T-helper 9 cell (primary cell): ENCODE results near the gene PRKAB1.
"Not testable (repeated sequence)": the region's sequence is repeated elsewhere in the genome, so short reads cannot be mapped to it uniquely, and the experiment has no call there.

Source experiments
- DNase-seq: peaks from one replicate; pipeline ENCODE4 v3.0.0-alpha.2; 2020
- total RNA-seq, 2 donors: gene quantifications; one replicate each; lab custom pipeline; 2026; lab: John Stamatoyannopoulos, UW

Gene PRKAB1, protein sequence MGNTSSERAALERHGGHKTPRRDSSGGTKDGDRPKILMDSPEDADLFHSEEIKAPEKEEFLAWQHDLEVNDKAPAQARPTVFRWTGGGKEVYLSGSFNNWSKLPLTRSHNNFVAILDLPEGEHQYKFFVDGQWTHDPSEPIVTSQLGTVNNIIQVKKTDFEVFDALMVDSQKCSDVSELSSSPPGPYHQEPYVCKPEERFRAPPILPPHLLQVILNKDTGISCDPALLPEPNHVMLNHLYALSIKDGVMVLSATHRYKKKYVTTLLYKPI
- 21.2 to 41.1 reads per million in 2 donors for total RNA-seq

DNA sequence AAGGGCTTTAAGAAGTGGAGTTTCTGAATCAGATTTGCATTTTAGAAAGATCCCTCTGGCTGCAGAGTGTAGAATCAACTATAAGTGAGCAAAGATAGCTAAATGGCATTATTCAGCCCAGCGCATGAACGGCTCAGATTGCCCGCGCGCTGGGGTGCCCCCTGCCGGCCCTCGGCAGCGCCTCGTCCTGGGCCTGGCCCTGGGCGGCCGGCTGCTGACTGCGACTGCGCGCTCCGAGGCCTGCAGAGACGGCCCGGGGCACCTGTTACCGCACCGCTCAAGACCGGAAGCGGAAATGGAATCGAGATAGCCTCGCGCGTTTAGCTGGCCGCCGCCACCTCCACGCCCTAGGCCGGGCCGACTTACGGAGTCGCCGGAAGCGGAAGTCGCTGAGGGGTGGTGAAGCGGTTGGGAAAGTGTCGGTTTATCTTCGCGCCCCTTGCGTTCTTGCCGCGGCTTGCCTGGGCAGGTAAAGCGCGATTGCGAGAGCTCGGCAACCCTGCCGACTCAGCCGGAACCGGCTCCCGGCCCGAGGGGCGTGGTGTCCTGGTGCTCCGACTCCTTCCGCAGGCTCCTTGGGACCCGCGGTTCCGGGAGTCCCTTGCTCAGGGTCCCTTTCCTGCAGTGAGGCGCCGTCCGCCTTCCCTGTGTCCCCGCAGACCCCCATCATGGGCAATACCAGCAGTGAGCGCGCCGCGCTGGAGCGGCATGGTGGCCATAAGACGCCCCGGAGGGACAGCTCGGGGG is at the start of gene PRKAB1:
Gene PRKAB1 (plus strand): TSS at position 557 of the 747 bp plus-strand sequence. CDS start 112 bp downstream, at position 669.
- peak; percentile 89 for DNase-seq

DNA sequence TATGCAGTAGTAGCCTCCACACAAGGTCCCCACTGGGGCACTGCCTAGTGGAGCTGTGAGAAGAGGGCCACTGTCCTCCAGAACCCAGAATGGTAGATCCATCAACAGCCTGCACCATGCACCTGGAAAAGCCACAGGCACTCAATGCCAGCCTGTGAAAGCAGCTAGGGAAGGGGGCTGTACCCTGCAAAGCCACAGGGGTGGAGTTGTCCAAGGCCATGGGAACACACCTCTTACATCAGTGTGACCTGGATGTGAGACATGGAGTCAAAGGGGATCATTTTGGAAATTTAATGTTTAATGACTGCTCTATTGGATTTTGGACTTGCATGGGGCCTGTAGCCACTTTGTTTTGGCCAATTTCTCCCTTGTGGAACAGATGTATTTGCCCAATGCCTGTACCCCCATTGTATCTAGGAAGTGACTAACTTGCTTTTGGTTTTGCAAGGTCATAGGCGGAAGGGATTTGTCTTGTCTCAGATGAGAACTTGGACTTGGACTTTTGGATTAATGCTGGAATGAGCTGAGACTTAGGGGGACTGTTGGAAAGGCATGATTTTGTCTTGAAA is 49.5 kb upstream of the PRKAB1 start:
- not testable (repeated sequence) for DNase-seq

DNA sequence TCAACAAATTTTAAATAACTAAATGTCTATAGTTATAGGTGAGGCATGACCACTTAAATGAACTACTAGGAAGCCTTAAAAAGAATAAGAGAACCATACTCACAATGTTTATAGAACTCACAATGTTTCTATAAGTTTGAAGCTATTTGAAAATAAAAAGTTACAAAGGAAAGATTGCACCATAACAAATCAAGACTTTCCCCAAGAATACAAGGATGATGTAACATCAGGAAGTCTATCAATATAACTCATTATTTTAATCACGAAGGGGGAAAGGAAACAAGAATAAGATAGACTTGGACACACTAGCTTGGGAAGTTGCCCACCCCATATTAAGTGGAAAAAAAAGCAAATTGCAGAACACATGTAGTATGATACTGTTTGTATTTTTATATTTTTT is 47.4 kb upstream of the PRKAB1 start:
- DNase-seq: no peak

DNA sequence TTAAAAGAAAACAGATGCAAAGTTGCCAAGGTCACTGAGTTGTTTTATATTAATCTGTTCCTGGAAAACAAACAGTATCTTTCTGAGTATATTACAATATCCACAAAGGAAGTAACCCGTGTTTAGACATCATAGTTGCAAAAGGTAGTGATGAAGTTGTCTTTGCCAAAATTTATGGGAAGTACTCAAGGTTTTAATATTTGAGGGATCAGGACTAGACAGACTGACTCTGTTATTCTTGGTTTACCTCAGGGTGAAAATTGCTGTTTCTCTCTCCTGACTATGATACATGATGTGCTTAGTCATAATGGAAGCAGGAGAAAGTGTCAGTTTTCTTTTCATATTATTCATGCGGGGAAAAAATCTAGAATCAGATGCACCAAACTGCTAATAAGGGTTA is 46.1 kb upstream of the PRKAB1 start:
- DNase-seq: no peak

DNA sequence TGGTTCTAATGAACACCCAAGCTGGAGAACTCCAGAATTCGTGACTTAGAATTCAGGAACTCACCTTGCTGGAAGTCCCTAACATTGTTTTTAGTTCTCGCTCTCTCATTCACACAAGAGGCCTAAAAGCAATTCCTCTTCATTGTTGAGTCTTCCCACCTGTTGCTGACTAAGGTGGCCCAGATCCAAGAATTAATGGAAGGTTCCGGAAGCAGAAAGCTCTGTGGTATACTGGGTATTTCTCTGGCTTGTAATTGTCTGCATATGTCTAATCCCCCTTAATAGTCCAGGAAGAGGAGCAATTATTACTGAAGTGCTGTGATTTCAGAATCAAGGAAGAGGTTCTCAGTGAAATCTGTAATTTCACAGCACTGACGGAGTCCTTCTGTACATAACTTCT is 43.0 kb upstream of the PRKAB1 start:
- DNase-seq: no peak

DNA sequence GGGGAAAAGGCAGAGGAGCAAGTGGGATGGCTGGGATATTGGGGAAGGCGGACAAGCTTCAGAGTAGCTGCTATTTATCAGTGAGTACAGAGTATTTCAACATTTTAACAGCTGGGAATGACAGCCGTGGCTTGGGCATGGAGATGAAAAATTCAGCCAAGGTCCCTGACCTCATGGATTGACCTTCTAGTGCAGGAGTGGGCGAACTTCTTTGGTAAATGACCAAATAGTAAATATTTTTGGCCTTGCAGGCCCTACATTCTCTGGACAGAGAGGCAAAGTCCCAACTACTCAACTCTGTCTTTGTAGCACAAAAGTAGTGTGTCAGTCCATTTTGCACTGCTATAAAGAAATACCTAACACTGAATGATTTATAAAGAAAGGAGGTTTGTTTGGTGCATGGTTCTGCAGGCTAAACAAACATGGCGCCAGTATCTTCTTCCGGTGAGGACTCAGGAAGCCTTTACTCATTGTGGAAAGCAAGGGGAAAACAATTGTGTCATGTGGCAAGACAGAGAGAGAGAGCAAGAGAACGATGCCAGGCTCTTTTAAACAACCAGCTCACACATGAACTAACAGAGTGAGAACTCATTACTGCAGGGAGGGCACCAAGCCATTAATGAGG is 40.8 kb upstream of the PRKAB1 start:
- DNase-seq: no peak

DNA sequence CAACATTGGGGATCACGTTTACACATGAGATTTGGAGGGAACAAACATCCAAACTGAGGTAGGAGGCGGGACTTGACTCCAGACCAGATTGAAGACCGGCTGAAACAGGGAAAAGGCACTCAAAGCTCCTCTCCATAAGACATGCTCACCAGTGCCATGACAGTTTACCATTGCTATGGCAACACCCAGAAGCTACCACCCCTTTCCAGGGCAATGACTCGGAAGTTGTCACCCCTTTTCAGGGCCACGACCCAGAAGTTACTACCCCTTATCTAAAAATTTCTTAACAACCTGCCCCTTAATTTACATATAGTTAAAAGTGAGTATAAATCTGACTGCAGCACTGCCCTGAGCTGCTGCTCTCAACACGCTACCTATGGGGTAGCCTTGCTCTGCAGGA is 40.2 kb upstream of the PRKAB1 start:
- DNase-seq: no peak

DNA sequence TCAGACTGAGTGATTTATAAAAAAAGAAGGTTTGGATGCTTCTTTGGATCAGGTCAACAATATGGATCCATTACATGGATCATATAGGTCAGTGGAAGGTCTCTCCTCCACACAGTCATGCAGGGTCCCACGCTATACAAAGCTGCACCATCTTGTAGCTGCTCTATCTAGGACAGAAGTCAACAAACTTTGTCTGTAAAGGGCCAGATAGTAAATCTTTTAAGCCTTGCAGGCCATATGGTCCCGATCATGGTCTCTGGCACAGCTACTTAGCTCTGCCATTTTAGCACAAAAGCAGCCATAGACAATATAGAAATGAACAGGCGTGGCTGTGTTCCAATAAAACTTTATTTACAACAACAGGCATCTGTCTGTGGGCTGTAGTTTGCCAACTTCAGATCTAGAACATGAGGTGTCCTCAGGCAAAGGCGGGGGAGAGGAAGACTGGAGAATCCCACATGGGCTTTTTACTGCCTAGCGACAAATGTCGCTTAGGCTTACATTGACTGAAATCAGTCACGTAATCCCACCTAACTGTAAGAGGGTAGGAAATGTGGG is 37.6 kb upstream of the PRKAB1 start:
- no peak for DNase-seq

DNA sequence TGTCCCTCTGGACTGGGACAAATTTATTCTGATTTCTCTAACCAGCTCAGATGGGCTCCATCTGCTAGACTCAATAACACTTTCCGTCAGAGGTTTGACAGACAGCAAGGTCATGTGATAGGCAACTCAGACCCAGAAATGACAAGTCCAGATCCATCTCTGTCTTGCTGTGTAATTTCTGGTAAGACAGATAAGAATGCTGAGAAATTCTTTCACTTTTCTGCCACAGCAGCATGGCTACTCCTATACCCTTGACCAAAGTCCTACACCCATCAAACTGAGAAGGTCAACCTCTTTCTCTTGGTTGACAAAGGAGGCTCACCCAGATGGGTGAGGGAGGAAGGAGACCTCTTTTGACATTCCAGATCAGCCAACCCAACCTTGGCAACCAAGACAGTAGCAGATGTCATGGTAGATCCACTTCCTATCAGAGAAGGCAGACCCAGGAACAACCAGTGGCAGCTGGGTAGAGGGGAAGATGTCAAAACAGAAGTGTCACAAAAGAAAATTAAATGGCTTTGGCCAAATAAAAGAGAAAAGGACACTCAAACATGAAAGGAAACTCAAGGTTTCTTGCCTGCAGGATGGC is 36.9 kb upstream of the PRKAB1 start:
- DNase-seq: no peak

DNA sequence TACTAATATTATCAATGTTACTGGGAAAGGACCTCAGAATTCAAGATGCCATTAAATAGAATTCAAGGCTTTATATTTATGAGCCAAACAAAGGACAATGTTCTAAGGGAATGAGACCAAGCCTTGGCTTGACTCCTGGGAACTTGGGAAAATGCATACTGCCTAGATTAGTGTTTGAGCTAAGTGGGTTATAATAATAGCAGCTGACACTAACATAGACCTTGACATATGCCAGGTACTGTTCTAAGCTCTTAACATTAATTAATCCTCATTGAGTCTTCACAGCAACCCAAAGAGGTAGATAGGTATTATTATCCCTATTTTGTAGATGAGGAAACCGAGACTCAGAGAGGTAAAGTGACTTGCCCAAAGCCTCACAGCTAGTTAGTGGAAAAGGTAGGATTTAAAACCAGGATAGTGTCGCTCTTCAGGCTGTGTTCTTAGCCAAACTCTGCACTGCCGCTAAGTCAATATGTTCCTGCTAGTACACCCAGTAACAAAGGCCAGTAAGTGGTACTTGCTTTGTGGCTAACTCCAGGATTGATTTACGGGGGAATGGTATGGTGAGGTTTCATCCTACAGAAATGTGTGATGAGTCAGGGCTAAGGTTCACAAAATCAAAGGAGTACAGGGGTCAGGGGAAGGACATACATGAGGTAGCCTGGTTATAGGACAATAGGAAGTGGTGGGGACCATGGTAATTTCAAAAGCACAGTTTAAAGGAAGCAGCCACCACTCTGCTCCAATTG is 35.8 kb upstream of the PRKAB1 start:
- no peak for DNase-seq

DNA sequence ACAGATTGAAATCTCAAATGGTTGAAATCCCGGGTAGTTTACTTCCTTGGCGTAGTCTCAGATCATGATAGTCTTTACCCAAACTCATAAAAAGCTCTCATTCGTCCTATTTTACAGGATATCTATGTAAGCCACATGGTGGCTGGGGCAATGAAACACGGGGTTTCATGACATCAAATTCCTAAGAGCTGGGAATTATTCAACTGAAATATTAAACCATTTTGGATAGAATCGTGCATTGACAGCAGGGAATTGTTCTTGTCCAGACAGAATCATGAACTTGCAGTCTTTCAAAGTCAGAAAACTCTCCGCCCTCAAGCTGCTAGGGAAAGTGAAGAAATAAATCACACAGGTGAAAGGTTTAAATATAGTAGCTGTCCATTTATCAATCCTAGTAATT is 33.2 kb upstream of the PRKAB1 start:
- DNase-seq: no peak

DNA sequence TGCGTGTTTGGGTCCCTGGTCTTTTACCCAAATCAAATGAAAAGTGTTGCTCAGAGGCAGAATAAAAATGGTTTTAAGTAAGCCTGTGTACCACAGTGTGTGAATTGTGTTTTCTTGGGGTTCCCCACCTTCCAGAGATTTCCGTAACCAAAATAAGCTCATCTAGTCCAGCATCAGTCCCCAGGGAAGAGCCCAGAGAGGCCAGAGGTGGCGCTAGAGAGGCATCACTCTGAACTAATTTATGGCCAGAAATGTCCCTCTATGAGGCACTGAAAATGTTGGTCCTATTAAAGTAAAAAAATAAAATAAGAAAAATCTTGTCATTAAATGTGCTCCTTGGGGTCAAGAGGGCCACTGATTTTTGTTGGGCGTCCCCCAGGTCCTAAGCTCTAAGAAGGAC is 24.9 kb upstream of the PRKAB1 start:
- no peak for DNase-seq

DNA sequence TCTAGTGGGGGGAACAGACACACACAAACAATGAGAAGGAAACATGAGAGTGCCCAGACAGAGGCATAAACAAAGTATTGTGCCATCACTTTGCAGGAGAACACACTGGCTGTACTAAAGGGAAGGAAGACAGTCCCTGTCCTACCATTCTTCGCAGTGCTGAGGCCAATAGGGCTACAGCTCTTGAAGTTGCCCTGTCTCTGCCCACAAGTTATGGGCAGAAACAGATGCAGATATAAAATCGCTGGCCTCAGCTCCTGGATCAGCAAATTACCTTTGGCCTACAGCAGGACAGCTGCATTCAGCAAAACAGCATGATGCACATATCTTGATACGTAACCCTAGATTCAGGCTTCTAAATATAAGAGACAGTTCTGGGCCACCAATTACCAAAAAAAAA is 23.0 kb upstream of the PRKAB1 start:
- no peak for DNase-seq

DNA sequence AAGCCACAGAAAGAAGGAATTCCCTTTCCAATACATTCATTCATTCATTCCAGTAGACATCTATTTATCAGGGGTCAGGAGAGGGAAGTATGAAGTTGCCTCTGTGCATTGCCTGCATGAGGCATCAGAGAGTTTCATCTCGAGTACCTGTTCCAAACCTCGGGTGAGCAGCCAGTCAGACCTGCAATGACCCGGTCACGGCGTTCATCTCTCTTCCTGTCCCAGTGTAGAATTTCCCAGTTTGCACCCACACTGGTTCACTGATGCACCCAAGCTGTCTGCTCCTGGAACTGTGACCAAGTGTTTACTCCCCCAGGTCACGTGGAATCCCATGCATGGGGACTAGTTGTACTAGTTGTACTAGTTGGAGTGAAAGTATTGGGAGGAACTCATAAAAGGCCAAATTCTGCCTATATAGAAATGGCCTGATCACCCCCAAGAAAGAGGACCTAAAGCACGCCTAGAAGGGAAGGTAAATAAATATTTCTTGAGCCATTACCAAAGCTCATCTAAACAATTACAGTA is 22.3 kb upstream of the PRKAB1 start:
- no peak for DNase-seq

DNA sequence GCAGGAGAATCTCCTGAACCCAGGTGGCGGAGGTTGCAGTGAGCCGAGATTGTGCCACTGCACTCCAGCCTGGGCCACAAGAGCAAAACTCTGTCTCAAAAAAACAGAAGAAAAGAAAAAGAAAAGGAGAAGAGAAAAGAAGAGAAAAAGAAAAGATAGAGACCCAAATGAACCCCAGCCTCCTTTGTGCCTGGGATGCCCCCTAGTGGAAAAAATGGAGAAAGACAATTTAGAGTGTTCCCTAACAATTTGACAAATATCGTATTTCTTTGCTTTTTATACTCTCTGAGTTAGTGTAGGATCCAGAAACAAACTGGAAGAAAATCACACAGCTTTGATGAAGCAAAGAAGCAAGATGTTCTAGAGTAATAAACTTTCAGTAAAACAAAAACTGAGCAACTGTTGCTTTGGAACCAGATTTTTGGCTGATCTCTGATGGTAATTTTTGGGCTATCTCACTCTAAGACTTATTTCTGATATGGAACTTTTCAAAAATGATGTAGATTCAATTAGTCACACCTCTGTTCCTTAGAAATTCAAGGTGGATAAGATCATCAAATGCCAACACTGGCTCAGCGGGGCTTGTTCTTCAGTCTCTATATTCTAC is 18.6 kb upstream of the PRKAB1 start:
- DNase-seq: no peak

DNA sequence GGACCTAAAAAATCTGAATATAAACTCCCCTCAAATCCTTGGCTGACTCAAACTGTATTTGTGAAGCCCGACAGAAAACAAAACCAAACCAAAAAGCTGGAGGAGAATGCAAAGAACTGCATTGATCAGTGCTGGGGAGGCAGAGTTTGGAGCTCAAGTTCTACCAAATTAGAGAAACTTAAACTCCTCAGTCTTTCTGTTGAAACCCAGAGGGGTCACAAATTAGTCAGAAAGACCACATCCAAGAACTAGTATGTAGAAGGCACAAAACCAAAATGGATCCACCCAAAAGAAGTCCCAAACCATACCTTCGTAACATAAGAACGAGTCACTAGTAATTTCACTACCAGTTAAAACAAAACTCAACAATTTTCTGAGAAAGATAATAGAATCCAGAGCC is 15.3 kb upstream of the PRKAB1 start:
- no peak for DNase-seq

DNA sequence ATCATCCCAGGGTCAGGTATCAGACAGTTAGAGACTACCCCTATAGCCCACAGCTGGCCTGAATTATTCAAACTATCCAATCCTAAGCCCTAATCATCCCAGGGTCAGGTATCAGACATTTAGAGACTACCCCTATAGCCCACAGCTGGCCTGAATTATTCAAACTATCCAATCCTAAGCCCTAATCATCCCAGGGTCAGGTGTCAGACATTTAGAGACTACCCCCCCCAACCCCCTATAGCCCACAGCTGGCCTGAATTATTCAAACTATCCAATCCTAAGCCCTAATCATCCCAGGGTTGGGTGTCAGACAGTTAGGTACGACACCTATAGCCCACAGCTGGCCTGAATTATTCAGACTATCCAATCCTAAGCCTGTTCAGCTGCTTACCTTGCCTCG is 10.9 kb upstream of the PRKAB1 start:
- not testable (repeated sequence) for DNase-seq

DNA sequence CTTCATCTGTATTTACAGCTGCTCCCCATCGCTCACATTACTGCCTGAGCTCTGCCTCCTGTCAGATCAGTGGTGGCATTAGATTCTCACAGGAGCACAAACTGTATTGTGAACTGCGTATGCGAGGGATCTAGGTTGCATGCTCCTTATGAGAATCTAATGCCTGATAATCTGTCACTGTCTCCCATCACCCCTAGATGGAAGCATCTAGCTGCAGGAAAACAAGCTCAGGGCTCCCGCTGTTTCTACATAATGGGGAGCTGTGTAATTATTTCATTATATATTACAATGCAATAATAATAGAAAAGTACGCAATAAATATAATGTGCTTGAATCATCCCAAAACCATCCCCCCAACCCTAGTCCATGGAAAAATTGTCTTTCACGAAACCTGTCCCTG is 9.8 kb upstream of the PRKAB1 start:
- not testable (repeated sequence) for DNase-seq

DNA sequence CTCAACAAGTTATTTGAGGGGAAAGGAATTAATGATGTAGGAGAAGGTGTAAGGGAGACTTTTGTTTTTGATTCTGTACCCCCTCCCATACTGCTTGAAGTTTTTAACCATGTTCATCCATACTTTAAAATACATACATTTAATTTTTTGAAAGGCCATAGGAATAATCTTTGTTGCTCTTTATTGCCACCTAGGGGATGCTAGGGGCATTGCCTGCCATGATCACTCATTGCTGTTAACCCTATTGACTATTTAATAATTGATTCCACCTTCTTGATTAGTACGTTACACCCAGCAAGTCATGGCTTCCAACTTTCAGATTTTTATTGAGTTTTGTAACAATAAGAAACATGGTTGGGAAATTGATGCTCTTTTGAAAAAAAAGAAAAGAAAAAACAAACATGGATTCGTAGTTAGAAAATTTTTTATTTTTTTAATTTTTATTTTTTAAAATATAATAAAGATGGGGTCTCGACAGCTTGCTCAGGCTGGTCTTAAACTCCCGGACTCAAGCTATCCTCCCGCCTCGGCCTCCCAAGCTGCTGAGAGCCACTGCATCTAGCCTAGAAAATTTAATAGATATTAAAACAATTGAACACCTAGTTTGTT is 8.5 kb upstream of the PRKAB1 start:
- DNase-seq: peak; percentile 40

DNA sequence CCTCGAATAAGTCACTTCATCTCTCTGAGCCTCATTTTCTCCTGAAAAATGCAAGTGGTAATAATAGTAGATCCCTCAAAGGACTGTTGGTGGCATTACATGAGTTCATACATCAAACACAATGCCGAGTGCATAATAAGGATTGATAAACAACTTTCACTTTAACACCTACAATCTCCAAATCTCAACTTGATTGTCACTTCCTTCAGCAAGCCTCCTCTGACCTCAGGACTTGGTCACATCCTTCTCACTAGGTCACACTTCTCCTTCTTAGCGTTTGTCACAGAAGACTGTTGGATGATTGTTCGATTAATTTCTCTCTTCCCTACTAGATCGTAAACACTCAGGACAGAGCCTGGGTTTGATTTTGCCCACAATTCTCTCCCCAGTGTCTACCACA is 7.9 kb upstream of the PRKAB1 start:
- no peak for DNase-seq

DNA sequence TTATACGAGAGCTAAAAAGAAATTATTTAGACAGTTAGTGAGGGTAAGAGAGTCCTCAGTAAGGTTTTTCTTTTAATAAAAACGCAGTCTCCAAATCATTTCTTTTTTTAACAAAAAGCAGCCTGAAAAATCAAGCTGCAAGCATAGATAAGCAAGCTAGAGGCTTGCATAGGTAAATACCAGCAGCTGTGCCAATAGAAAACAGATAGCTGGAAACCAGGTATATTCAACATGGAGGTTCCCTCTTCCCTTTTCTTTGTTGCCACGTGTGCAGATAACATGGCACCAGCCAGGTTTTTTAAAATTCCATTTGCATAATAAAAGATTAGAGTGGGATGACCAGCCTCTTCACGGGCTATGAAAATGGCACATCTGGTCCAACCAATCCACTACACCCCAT is 6.1 kb upstream of the PRKAB1 start:
- DNase-seq: no peak
